Measurements from ENCODE around the gene GFPT2.

DNA sequence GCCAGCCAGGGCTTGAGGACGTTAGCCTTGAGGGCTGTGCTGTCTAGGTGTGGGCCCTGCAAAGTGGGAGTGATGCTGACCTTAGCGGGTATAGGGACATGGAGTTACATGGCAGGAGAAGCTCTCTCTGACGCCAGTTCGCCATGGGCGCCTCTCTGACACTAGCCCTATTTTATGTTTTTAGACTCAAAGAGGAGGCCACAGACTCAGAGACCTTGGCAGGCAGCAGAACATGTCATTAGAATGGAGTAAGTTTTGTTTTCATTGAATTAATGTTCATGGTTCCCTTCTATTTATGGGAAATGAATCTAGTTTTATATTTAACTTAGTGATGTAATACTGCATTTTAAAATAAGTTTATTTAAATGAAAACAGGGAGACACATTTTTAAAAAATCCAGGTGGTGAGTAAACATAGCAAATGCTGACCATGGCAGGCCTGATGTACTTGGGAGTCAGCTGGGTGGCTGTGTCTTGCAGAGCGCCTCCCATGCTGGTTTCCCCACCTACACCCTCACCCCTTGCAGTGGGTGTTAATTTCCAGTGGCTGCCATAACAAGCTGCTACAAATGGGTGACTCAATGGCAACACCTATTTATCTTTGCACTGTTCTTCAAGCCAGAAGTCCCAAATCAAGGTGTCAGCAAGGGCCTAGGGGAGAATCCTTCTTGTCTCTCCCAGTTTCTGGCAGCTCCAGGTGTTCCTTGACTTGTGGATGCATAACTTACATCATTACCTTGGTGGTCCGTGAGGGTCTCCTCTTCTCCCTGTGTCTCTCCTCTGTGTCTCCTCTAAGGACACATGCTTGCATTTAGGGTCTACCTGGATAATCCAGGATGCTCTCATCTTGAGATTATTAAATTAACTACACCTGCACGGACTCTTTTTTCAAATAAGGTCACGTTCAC lies 25.6 kb upstream of the GFPT2 start:
- no peak for TF ChIP-seq EP300 (IDR thresholded peaks at IDR 0.05)
- no peak for TF ChIP-seq POLR2A (IDR thresholded peaks at IDR 0.05)

All from sigmoid colon (tissue), 4 donors.